ENCODE data around the gene UBE2G2. TPM values are rescaled to one million over a fixed set of nuclear protein-coding genes. Genes with fewer than 3 reads are reported as not detected.
A peak's percentile ranks its signal among the peaks of the same experiment; 100 is the strongest.

The UBE2G2 gene
- total RNA-seq, 1 experiment from 2014 or later = 159 TPM

DNA sequence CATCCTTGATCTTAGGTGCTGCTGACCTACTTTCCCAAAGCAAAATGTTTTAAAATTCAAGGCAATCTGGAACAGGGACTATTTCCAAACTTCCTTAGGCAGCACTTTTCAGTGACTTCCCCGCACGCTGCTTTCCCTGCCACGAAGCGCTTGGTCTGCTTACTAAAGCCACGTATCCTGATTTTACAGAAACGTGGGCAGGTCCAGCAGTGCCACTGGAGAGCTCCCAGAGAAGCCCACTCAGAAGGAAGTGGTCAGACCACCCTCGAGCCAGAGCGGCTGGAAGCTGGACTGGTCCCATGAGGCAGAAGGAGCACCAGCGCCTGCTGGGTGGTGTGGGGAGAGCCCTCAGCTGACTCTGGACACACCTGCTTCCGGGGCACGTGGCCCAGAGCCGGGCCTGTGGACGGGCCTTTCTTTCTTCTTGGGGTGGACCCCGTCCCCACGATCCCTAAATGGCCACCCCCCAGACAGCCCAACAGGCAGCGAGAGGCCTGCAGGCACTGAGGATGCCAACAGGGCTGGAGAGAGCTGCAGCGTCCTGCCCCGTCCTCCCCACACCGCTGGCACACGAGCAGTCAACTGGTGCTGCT is 48.7 kb upstream of the UBE2G2 start:
- TF ChIP-seq EZH2phosphoT487 (IDR thresholded peaks at IDR 0.05; ENCODE audit: borderline replicate concordance, low read length) = no peak
- ATAC-seq = no peak
- intact Hi-C loops (cut with micrococcal nuclease) = no loop called here
- Histone ChIP-seq H3K79me2 (ENCODE audit: low read length) (peaks cover 28% of the 10 kb centered on the region), H3K4me2 (ENCODE audit: low read length) (no peak overlapping the region), H3F3A (ENCODE audit: low read length, unreplicated experiment) (no peaks in the 10 kb centered on the region), H3K9me3 (ENCODE audit: low read length) (no peaks in the 10 kb centered on the region), H3K27me3 (ENCODE audit: low read length) (no peaks in the 10 kb centered on the region), H3K4me1 (ENCODE audit: insufficient read depth, low read length) (peaks cover 11% of the 10 kb centered on the region), H3K36me3 (ENCODE audit: low read depth, low read length) (peaks cover 45% of the 10 kb centered on the region), H3K9me2 (replicated peaks; ENCODE audit: low read length) (no peaks in the 10 kb centered on the region), H3K27ac (ENCODE audit: low read length) (no peak overlapping the region), H3K9ac (ENCODE audit: low read length) (no peak overlapping the region), H3K4me3 (ENCODE audit: low read length) (no peak overlapping the region), H2AFZ (ENCODE audit: low read length) (no peak overlapping the region), H4K20me1 (ENCODE audit: low read length) (0 out of 2 replicates have a peak, but pooled peaks cover 19% of the 10 kb centered on the region)
- DNase-seq = no peak
- no TSS peak for BruUV-seq (replicated peaks)
- ChIA-PET POLR2A (ENCODE audit: unreplicated experiment) (no interaction called here), CTCF (no interaction called here)

DNA sequence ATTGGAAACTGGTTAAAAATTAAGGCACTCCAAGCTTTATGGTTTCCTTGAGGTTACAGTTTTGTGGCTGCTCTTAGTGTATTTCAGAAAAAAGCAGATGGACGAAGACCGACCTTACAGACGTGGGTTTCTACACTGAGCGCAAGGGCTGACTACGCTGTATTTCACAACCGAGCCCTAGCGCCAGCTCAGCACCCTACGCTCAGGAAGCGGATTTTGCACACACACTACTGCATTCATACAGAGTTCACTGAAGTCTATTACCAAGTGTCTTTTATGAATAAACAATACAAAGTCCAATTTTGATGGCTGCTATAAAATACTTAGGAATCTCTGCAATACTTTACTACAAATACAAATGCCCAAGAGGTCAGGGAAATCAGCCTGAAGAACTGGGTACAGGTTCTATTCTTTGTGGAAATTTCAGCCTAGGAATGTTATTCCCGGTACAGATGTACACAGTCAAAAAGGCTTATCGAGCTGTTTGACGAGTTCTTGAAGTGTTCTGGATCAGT is 48.1 kb upstream of the UBE2G2 start:
- Histone ChIP-seq H3K9me2 (replicated peaks; ENCODE audit: low read length) (no peaks in the 10 kb centered on the region), H3K36me3 (ENCODE audit: low read depth, low read length) (peaks cover 39% of the 10 kb centered on the region), H3K27ac (ENCODE audit: low read length) (no peak overlapping the region), H3F3A (ENCODE audit: low read length, unreplicated experiment) (no peaks in the 10 kb centered on the region), H3K79me2 (ENCODE audit: low read length) (peaks cover 22% of the 10 kb centered on the region), H3K4me2 (ENCODE audit: low read length) (no peak overlapping the region), H2AFZ (ENCODE audit: low read length) (no peak overlapping the region), H3K27me3 (ENCODE audit: low read length) (no peaks in the 10 kb centered on the region), H3K4me3 (ENCODE audit: low read length) (no peak overlapping the region), H3K9ac (ENCODE audit: low read length) (no peak overlapping the region), H4K20me1 (ENCODE audit: low read length) (0 out of 2 replicates have a peak, but pooled peaks cover 13% of the 10 kb centered on the region), H3K9me3 (ENCODE audit: low read length) (no peaks in the 10 kb centered on the region), H3K4me1 (ENCODE audit: insufficient read depth, low read length) (peaks cover 11% of the 10 kb centered on the region)
- DNase-seq (no peak), ATAC-seq (no peak)
- CTCF ChIA-PET = no interaction called here
- POLR2A ChIA-PET (ENCODE audit: unreplicated experiment) = no interaction called here
- TF ChIP-seq, protein P1, sequence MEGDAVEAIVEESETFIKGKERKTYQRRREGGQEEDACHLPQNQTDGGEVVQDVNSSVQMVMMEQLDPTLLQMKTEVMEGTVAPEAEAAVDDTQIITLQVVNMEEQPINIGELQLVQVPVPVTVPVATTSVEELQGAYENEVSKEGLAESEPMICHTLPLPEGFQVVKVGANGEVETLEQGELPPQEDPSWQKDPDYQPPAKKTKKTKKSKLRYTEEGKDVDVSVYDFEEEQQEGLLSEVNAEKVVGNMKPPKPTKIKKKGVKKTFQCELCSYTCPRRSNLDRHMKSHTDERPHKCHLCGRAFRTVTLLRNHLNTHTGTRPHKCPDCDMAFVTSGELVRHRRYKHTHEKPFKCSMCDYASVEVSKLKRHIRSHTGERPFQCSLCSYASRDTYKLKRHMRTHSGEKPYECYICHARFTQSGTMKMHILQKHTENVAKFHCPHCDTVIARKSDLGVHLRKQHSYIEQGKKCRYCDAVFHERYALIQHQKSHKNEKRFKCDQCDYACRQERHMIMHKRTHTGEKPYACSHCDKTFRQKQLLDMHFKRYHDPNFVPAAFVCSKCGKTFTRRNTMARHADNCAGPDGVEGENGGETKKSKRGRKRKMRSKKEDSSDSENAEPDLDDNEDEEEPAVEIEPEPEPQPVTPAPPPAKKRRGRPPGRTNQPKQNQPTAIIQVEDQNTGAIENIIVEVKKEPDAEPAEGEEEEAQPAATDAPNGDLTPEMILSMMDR (conservative IDR thresholded peaks at IDR 0.05; ENCODE audit: low read depth, low read length) = no peak
- TF ChIP-seq EZH2 (IDR thresholded peaks at IDR 0.05; ENCODE audit: low read length, unreplicated experiment) = no peak
- intact Hi-C loops (cut with micrococcal nuclease) = no loop called here
- TSS peak; percentile 31 for BruUV-seq (replicated peaks)

DNA sequence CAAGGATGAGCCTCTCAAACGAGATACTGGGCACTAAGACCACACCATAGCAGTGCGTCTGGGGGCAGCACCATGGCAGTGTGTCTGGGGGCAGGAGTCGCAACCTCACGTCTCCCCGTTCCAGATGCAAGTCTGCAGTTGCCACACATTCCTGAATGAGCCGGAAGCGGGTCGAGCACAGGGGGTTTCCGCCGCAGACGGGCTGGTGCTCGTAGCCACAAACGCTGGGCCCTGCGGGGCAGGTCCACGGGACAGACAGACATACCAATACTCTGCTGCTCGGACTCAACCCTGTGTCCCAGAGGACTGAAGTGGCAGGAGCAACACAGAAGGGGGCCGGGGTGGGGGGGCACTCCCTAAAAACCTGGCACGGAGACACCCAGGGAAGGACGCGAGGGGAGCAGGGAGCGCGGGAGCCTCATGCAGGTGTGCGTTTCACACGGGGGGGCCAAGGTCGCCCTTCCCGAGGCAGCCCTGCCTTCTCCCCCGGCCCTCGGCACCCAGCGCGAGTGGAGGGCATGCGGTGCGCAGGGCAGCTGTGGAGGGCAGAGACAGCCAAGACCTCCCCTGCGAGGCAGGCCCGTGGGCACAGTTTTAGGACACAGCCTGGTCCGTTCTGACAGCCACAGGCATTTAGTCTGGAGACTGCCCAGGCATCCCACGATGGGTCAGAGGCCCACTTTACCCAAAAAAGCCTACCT is 47.4 kb upstream of the UBE2G2 start:
- peaks cover 11% of the 10 kb centered on the region for H3K4me1 ChIP-seq (ENCODE audit: insufficient read depth, low read length)
- H3K79me2 ChIP-seq (ENCODE audit: low read length) = peaks cover 15% of the 10 kb centered on the region
- ATAC-seq (no peak), DNase-seq (no peak)
- intact Hi-C loops (cut with micrococcal nuclease) = no loop called here
- H3K9me3 ChIP-seq (ENCODE audit: low read length) = no peaks in the 10 kb centered on the region
- peaks cover 32% of the 10 kb centered on the region for H3K36me3 ChIP-seq (ENCODE audit: low read depth, low read length)
- CTCF ChIA-PET = no interaction called here
- no TSS peak for BruUV-seq (replicated peaks)
- no peak overlapping the region for H2AFZ ChIP-seq (ENCODE audit: low read length)
- TF ChIP-seq, protein P1 (conservative IDR thresholded peaks at IDR 0.05; ENCODE audit: low read depth, low read length) = no peak
- TF ChIP-seq EZH2 (IDR thresholded peaks at IDR 0.05; ENCODE audit: low read length, unreplicated experiment) (no peak), EZH2phosphoT487 (IDR thresholded peaks at IDR 0.05; ENCODE audit: borderline replicate concordance, low read length) (no peak)
- H3K4me2 ChIP-seq (ENCODE audit: low read length) = no peak overlapping the region
- H3K9me2 ChIP-seq (replicated peaks; ENCODE audit: low read length) = no peaks in the 10 kb centered on the region
- no peaks in the 10 kb centered on the region for H3F3A ChIP-seq (ENCODE audit: low read length, unreplicated experiment)
- H4K20me1 ChIP-seq (ENCODE audit: low read length) = 0 out of 2 replicates have a peak, but pooled peaks cover 6% of the 10 kb centered on the region
- H3K27me3 ChIP-seq (ENCODE audit: low read length) = no peaks in the 10 kb centered on the region
- POLR2A ChIA-PET (ENCODE audit: unreplicated experiment) = no interaction called here
- no peak overlapping the region for H3K9ac ChIP-seq (ENCODE audit: low read length)
- no peak overlapping the region for H3K27ac ChIP-seq (ENCODE audit: low read length)
- H3K4me3 ChIP-seq (ENCODE audit: low read length) = no peak overlapping the region
